HEK293 (cell line): Measurements from ENCODE around the gene GPHB5.

Source experiments
- GLI2 ChIP-seq: fragments of 450-650 bp; formaldehyde crosslinking; IDR thresholded peaks from 2 replicates; pipeline ENCODE4; 2017; ENCODE audit warnings: missing biosample characterization, missing genetic modification characterization, low read depth, borderline replicate concordance
- KLF16 ChIP-seq: fragments of 450-650 bp; formaldehyde crosslinking; IDR thresholded peaks from 2 replicates; pipeline ENCODE4 v1.5.1; 2017; ENCODE audit warnings: missing biosample characterization, missing genetic modification characterization
- MYNN ChIP-seq: fragments of 450-650 bp; formaldehyde crosslinking; IDR thresholded peaks from 2 replicates; pipeline ENCODE4 v1.5.1; 2016; ENCODE audit warnings: missing biosample characterization, missing genetic modification characterization, borderline replicate concordance
- ZNF23 ChIP-seq: fragments of 450-650 bp; formaldehyde crosslinking; IDR thresholded peaks from 2 replicates; pipeline ENCODE4 v1.5.1; 2016; ENCODE audit warnings: missing biosample characterization, missing genetic modification characterization, borderline replicate concordance
- ZNF274 ChIP-seq, 2 experiments: fragments of 200-500 bp in 1 of 2; fragments of 450-650 bp in 1 of 2; sonication (Bioruptor generic) in 1 of 2; formaldehyde crosslinking in 1 of 2; IDR thresholded peaks; 2 replicates each; pipeline versions ENCODE4 v1.5.1 to v1.6.1; 2014 to 2016; ENCODE audit warnings: borderline replicate concordance in 1 of 2, inconsistent platforms in 1 of 2, low read length in 1 of 2, missing biosample characterization in 1 of 2, missing genetic modification characterization in 1 of 2
- ZNF37A ChIP-seq: fragments of 450-650 bp; IDR thresholded peaks from 2 replicates; pipeline ENCODE4 v1.5.1; 2018; ENCODE audit warnings: missing biosample characterization, missing genetic modification characterization
- ZNF423 ChIP-seq: fragments of 450-650 bp; formaldehyde crosslinking; IDR thresholded peaks from 2 replicates; pipeline ENCODE4 v1.5.1; 2016; ENCODE audit warnings: missing biosample characterization, missing genetic modification characterization
- ZNF707 ChIP-seq: fragments of 450-650 bp; formaldehyde crosslinking; IDR thresholded peaks from 2 replicates; pipeline ENCODE4 v1.5.1; 2016; ENCODE audit warnings: missing biosample characterization, missing genetic modification characterization
- ZNF768 ChIP-seq: fragments of 450-650 bp; formaldehyde crosslinking; IDR thresholded peaks from 2 replicates; pipeline ENCODE4 v1.5.1; 2018; ENCODE audit warnings: missing biosample characterization, mild to moderate bottlenecking, missing genetic modification characterization
- ZNF785 ChIP-seq: fragments of 450-650 bp; formaldehyde crosslinking; IDR thresholded peaks from 2 replicates; pipeline ENCODE4 v1.5.1; 2016; ENCODE audit warnings: missing biosample characterization, missing genetic modification characterization
- TF ChIP-seq, protein P1 (sequence below): sonication (generic); formaldehyde crosslinking; IDR thresholded peaks from 2 replicates; pipeline ENCODE4 v1.8.1; 2022; ENCODE audit warnings: mild to moderate bottlenecking, moderate library complexity, missing genetic modification reagents
- TF ChIP-seq, protein P2 (sequence below): fragments of 450-650 bp; formaldehyde crosslinking; IDR thresholded peaks from 2 replicates; pipeline ENCODE4 v1.5.1; 2016; ENCODE audit warnings: missing biosample characterization, missing genetic modification characterization
- TF ChIP-seq, protein P3 (sequence below): fragments of 450-650 bp; formaldehyde crosslinking; IDR thresholded peaks from 2 replicates; pipeline ENCODE4 v1.5.1; 2016; ENCODE audit warnings: missing biosample characterization, missing genetic modification characterization
- TF ChIP-seq, protein P4 (sequence below): fragments of 450-650 bp; formaldehyde crosslinking; IDR thresholded peaks from 2 replicates; pipeline ENCODE4 v1.5.1; 2016; ENCODE audit warnings: missing biosample characterization, missing genetic modification characterization

DNA sequence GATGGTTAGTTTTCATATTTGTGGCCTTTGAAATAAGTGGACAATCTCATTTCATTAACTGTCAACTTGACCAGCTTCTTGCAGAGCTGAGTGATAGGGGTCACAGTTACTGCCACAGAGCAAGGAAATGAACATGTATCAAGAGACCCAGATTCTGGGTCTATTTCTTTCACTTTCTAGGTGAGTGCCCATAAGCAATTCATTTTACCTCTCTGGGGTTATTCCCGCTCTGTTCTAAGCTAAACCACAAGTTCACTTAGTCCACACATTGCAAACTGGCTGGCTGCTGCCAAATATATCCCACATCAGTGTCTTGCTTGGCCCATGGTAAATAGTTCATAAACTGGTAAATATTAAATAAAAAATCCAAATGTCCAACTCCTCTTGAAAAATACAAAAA is 29.9 kb downstream of the GPHB5 start:
- TF ChIP-seq, protein P1, sequence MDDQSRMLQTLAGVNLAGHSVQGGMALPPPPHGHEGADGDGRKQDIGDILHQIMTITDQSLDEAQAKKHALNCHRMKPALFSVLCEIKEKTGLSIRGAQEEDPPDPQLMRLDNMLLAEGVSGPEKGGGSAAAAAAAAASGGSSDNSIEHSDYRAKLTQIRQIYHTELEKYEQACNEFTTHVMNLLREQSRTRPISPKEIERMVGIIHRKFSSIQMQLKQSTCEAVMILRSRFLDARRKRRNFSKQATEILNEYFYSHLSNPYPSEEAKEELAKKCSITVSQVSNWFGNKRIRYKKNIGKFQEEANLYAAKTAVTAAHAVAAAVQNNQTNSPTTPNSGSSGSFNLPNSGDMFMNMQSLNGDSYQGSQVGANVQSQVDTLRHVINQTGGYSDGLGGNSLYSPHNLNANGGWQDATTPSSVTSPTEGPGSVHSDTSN = no peak
- TF ChIP-seq MYNN (tag by site-specific recombination) (no peak), ZNF274 (IDR thresholded peaks at IDR 0.05; ENCODE audit: low read length) (no peak), ZNF274 (tag by site-specific recombination; IDR thresholded peaks at IDR 0.05; ENCODE audit: borderline replicate concordance) (no peak), ZNF785 (tag by site-specific recombination) (no peak), KLF16 (tag by site-specific recombination) (no peak), ZNF768 (tag by site-specific recombination) (no peak), ZNF423 (no peak), ZNF23 (tag by site-specific recombination) (no peak), ZNF37A (tag by site-specific recombination) (no peak), ZNF707 (no peak), GLI2 (tag by site-specific recombination) (no peak)
- TF ChIP-seq, protein P2, sequence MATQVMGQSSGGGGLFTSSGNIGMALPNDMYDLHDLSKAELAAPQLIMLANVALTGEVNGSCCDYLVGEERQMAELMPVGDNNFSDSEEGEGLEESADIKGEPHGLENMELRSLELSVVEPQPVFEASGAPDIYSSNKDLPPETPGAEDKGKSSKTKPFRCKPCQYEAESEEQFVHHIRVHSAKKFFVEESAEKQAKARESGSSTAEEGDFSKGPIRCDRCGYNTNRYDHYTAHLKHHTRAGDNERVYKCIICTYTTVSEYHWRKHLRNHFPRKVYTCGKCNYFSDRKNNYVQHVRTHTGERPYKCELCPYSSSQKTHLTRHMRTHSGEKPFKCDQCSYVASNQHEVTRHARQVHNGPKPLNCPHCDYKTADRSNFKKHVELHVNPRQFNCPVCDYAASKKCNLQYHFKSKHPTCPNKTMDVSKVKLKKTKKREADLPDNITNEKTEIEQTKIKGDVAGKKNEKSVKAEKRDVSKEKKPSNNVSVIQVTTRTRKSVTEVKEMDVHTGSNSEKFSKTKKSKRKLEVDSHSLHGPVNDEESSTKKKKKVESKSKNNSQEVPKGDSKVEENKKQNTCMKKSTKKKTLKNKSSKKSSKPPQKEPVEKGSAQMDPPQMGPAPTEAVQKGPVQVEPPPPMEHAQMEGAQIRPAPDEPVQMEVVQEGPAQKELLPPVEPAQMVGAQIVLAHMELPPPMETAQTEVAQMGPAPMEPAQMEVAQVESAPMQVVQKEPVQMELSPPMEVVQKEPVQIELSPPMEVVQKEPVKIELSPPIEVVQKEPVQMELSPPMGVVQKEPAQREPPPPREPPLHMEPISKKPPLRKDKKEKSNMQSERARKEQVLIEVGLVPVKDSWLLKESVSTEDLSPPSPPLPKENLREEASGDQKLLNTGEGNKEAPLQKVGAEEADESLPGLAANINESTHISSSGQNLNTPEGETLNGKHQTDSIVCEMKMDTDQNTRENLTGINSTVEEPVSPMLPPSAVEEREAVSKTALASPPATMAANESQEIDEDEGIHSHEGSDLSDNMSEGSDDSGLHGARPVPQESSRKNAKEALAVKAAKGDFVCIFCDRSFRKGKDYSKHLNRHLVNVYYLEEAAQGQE = no peak
- TF ChIP-seq, protein P3, sequence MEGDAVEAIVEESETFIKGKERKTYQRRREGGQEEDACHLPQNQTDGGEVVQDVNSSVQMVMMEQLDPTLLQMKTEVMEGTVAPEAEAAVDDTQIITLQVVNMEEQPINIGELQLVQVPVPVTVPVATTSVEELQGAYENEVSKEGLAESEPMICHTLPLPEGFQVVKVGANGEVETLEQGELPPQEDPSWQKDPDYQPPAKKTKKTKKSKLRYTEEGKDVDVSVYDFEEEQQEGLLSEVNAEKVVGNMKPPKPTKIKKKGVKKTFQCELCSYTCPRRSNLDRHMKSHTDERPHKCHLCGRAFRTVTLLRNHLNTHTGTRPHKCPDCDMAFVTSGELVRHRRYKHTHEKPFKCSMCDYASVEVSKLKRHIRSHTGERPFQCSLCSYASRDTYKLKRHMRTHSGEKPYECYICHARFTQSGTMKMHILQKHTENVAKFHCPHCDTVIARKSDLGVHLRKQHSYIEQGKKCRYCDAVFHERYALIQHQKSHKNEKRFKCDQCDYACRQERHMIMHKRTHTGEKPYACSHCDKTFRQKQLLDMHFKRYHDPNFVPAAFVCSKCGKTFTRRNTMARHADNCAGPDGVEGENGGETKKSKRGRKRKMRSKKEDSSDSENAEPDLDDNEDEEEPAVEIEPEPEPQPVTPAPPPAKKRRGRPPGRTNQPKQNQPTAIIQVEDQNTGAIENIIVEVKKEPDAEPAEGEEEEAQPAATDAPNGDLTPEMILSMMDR = no peak
- TF ChIP-seq, protein P4, sequence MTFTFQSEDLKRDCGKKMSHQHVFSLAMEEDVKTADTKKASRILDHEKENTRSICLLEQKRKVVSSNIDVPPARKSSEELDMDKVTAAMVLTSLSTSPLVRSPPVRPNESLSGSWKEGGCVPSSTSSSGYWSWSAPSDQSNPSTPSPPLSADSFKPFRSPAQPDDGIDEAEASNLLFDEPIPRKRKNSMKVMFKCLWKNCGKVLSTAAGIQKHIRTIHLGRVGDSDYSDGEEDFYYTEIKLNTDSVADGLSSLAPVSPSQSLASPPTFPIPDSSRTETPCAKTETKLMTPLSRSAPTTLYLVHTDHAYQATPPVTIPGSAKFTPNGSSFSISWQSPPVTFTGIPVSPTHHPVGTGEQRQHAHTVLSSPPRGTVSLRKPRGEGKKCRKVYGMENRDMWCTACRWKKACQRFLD (tag by site-specific recombination) = no peak
